Measurements from ENCODE around the gene PCNX2.

Gene PCNX2

GRCh38 chr1:233240371-233240770, 55.2 kb downstream of the PCNX2 start:
- Histone ChIP-seq H3K27me3 (ENCODE audit: control insufficient read depth, insufficient read depth, low read length) (no peaks in the 10 kb centered on the region), H3K4me3 (ENCODE audit: low read length) (no peak overlapping the region), H3K36me3 (ENCODE audit: insufficient read depth, low read length) (peaks cover 17% of the 10 kb centered on the region), H3K9me3 (replicated peaks; ENCODE audit: low read length) (no peaks in the 10 kb centered on the region), H3K4me2 (ENCODE audit: low read length) (no peak overlapping the region), H3K4me1 (ENCODE audit: control insufficient read depth, insufficient read depth, low read length) (no peaks in the 10 kb centered on the region), H3K9ac (ENCODE audit: low read depth, low read length) (no peak overlapping the region)

DNA sequence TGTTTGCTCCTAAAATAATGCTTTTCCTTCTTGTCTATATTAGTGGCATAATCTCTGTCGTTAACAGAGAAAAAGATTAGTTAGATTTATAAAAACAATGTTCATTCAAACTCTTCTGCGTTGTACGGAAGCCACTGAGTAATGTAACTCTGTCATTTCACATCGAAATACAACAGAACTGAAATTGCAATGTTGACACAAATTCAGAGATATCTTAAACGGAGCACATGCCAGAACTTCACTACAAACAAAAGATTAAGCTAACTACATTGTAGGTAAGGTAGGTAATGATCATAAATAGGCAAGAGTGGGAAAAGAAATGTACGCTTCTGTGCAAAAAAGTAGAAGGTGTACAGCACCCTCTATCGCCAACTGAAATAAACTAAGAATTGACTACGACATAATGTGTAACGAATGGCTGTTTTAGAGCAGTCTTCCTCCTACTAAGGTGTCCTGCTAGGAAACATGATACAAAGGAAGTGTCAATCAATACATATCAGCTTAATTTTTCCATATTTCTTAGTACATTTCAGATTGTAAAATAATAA, 56.6 kb downstream of the PCNX2 start:
- Histone ChIP-seq H3K9me3 (replicated peaks; ENCODE audit: low read length) (no peaks in the 10 kb centered on the region), H3K36me3 (ENCODE audit: insufficient read depth, low read length) (peaks cover 18% of the 10 kb centered on the region)

DNA sequence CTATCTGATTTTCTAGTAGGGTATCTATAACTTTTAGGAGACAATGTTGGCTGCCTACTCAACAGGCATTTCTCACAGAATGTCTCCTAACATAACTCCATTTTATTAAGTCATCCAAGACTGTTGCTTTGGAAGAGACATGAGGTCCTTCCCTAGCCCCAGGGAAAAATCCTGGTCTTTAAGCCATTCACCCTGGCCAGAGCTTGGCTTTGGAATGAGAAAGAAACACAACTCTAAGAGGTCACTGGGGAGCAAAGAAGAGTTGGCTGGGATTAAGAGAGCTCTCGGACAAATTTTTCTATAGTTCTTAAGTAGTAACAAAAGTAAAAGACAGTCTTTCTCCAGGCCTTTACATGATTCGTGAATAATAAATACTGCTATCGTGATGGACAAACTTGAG, 57.9 kb downstream of the PCNX2 start:
- H3K36me3 ChIP-seq (ENCODE audit: insufficient read depth, low read length) = peaks cover 18% of the 10 kb centered on the region
- no peak overlapping the region for H3K9ac ChIP-seq (ENCODE audit: low read depth, low read length)
- no peak overlapping the region for H3K4me3 ChIP-seq (ENCODE audit: low read length)
- H3K4me1 ChIP-seq (ENCODE audit: control insufficient read depth, insufficient read depth, low read length) = no peaks in the 10 kb centered on the region
- no peaks in the 10 kb centered on the region for H3K9me3 ChIP-seq (replicated peaks; ENCODE audit: low read length)
- no peaks in the 10 kb centered on the region for H3K27me3 ChIP-seq (ENCODE audit: control insufficient read depth, insufficient read depth, low read length)
- no peak overlapping the region for H3K4me2 ChIP-seq (ENCODE audit: low read length)

More for the DNA sequence above, 56.6 kb downstream of the PCNX2 start:
- no peaks in the 10 kb centered on the region for H3K4me1 ChIP-seq (ENCODE audit: control insufficient read depth, insufficient read depth, low read length)
- no peak overlapping the region for H3K4me3 ChIP-seq (ENCODE audit: low read length)
- H3K9ac ChIP-seq (ENCODE audit: low read depth, low read length) = no peak overlapping the region
- H3K4me2 ChIP-seq (ENCODE audit: low read length) = no peak overlapping the region
- no peaks in the 10 kb centered on the region for H3K27me3 ChIP-seq (ENCODE audit: control insufficient read depth, insufficient read depth, low read length)

DNA sequence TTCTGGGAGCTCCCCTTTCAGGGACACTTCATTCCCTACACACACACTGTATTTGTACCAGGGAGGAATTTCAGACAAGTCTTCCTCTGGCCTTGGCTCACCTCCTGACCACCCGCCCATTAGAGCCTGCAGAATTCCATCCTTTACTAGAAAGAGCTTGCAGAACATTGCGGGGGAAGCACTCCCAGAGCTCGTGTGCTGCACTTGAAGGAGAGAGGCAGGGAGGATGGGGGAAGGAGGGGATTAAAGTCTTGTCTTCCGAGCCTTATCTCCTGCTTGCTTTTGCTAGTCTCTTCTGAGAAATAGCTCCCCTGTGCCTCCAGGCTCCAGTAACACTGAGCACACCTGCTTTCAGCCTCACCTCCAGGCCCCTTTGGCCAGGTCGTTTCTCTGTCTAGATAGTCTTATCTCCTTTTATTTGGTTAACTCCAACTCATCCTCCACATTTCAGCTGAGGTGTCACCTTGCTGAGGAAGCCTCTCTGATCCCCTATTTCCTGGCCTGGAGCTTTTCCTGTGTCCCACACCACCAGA, 62.0 kb downstream of the PCNX2 start:
- Histone ChIP-seq H3K4me1 (ENCODE audit: control insufficient read depth, insufficient read depth, low read length) (no peaks in the 10 kb centered on the region), H3K4me3 (ENCODE audit: low read length) (no peak overlapping the region), H3K36me3 (ENCODE audit: insufficient read depth, low read length) (peaks cover 28% of the 10 kb centered on the region), H3K9me3 (replicated peaks; ENCODE audit: low read length) (no peaks in the 10 kb centered on the region), H3K9ac (ENCODE audit: low read depth, low read length) (no peak overlapping the region), H3K4me2 (ENCODE audit: low read length) (no peak overlapping the region), H3K27me3 (ENCODE audit: control insufficient read depth, insufficient read depth, low read length) (no peaks in the 10 kb centered on the region)

DNA sequence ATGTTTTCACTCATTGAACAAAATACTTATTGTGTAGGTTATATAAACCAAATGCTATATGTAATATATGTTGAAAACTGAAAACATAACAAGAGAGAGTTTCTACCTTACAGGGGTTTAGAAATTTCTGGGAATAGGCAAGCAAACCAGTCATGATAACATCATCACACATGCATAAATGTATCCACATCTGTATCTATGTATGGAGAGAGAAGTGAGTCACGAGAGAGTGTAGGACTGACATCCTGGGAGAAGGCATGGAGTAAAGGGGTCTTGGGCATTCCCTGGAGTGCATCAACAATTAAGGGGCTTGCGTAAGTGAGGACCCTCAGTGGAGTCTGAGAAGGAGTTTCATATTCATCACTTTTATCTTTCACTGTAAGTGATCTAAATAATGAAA, 65.5 kb downstream of the PCNX2 start:
- Histone ChIP-seq H3K4me2 (ENCODE audit: low read length) (no peak overlapping the region), H3K4me1 (ENCODE audit: control insufficient read depth, insufficient read depth, low read length) (no peaks in the 10 kb centered on the region), H3K27me3 (ENCODE audit: control insufficient read depth, insufficient read depth, low read length) (no peaks in the 10 kb centered on the region), H3K9me3 (replicated peaks; ENCODE audit: low read length) (no peaks in the 10 kb centered on the region), H3K36me3 (ENCODE audit: insufficient read depth, low read length) (peaks cover 15% of the 10 kb centered on the region), H3K9ac (ENCODE audit: low read depth, low read length) (no peak overlapping the region), H3K4me3 (ENCODE audit: low read length) (no peak overlapping the region)

DNA sequence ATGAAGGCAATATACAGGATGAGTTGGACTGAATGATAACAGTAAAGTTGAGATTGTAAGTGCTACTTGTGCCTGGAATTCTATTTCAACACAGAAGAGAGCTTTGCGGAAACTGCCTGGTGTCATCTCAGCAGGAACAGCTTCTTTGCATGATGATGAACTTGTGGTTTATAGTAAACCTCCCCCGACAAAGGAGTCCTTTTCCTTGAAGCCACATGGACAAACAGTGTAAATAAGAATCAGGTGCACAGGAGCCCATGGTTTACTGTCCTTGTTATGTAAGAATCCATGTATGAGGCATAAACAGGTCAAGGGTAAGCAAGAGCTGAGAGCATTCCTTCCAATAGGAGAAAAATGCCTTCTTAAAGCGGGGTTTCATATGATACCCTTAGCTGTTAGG, 66.2 kb downstream of the PCNX2 start:
- no peaks in the 10 kb centered on the region for H3K27me3 ChIP-seq (ENCODE audit: control insufficient read depth, insufficient read depth, low read length)
- peaks cover 10% of the 10 kb centered on the region for H3K36me3 ChIP-seq (ENCODE audit: insufficient read depth, low read length)
- H3K4me3 ChIP-seq (ENCODE audit: low read length) = no peak overlapping the region
- no peak overlapping the region for H3K4me2 ChIP-seq (ENCODE audit: low read length)
- no peak overlapping the region for H3K9ac ChIP-seq (ENCODE audit: low read depth, low read length)
- peaks cover 4% of the 10 kb centered on the region for H3K4me1 ChIP-seq (ENCODE audit: control insufficient read depth, insufficient read depth, low read length)
- H3K9me3 ChIP-seq (replicated peaks; ENCODE audit: low read length) = no peaks in the 10 kb centered on the region

- Histone ChIP-seq H3K4me3 (ENCODE audit: low read length) (no peak overlapping the region), H3K9ac (ENCODE audit: low read depth, low read length) (no peak overlapping the region), H3K4me1 (ENCODE audit: control insufficient read depth, insufficient read depth, low read length) (peaks cover 7% of the 10 kb centered on the region), H3K27me3 (ENCODE audit: control insufficient read depth, insufficient read depth, low read length) (no peaks in the 10 kb centered on the region), H3K4me2 (ENCODE audit: low read length) (no peak overlapping the region), H3K36me3 (ENCODE audit: insufficient read depth, low read length) (peaks cover 10% of the 10 kb centered on the region), H3K9me3 (replicated peaks; ENCODE audit: low read length) (no peaks in the 10 kb centered on the region)
Observed at GRCh38 chr1:233227930-233228465, 67.5 kb downstream of the PCNX2 start.

DNA sequence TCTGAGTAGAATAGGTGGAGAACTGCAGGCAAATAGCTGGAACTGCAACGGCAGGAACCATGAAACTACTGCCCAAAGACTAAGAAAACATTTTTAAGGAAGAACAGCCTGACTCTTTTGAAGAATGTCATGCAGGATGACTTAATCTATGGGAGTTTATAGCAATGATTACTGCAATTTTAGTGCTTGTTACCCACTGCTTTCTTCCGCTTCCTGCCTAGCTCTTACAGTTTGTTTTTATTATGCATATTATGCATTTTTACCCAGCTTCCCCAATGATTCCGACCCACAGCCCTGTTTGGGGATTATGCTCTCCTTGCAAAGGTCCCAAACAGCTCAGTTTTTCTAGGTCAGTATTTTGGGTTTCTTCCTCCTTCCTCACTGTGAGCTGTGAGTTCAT, 71.2 kb downstream of the PCNX2 start:
- Histone ChIP-seq H3K4me3 (ENCODE audit: low read length) (no peak overlapping the region), H3K27me3 (ENCODE audit: control insufficient read depth, insufficient read depth, low read length) (no peaks in the 10 kb centered on the region), H3K9ac (ENCODE audit: low read depth, low read length) (no peak overlapping the region), H3K9me3 (replicated peaks; ENCODE audit: low read length) (no peaks in the 10 kb centered on the region), H3K4me2 (ENCODE audit: low read length) (no peak overlapping the region), H3K4me1 (ENCODE audit: control insufficient read depth, insufficient read depth, low read length) (peaks cover 7% of the 10 kb centered on the region), H3K36me3 (ENCODE audit: insufficient read depth, low read length) (peaks cover 11% of the 10 kb centered on the region)

- no peak overlapping the region for H3K9ac ChIP-seq (ENCODE audit: low read depth, low read length)
- peaks cover 6% of the 10 kb centered on the region for H3K36me3 ChIP-seq (ENCODE audit: insufficient read depth, low read length)
- no peaks in the 10 kb centered on the region for H3K4me1 ChIP-seq (ENCODE audit: control insufficient read depth, insufficient read depth, low read length)
- no peaks in the 10 kb centered on the region for H3K9me3 ChIP-seq (replicated peaks; ENCODE audit: low read length)
- no peak overlapping the region for H3K4me2 ChIP-seq (ENCODE audit: low read length)
- no peaks in the 10 kb centered on the region for H3K27me3 ChIP-seq (ENCODE audit: control insufficient read depth, insufficient read depth, low read length)
- H3K4me3 ChIP-seq (ENCODE audit: low read length) = no peak overlapping the region
Observed at GRCh38 chr1:233217832-233218231, 77.7 kb downstream of the PCNX2 start.

GRCh38 chr1:233216009-233216408, 79.5 kb downstream of the PCNX2 start:
- H3K4me1 ChIP-seq (ENCODE audit: control insufficient read depth, insufficient read depth, low read length) = no peaks in the 10 kb centered on the region
- no peak overlapping the region for H3K4me2 ChIP-seq (ENCODE audit: low read length)
- H3K36me3 ChIP-seq (ENCODE audit: insufficient read depth, low read length) = peaks cover 7% of the 10 kb centered on the region
- H3K9me3 ChIP-seq (replicated peaks; ENCODE audit: low read length) = no peaks in the 10 kb centered on the region
- H3K4me3 ChIP-seq (ENCODE audit: low read length) = no peak overlapping the region
- H3K9ac ChIP-seq (ENCODE audit: low read depth, low read length) = no peak overlapping the region
- no peaks in the 10 kb centered on the region for H3K27me3 ChIP-seq (ENCODE audit: control insufficient read depth, insufficient read depth, low read length)

- no peaks in the 10 kb centered on the region for H3K27me3 ChIP-seq (ENCODE audit: control insufficient read depth, insufficient read depth, low read length)
- H3K9me3 ChIP-seq (replicated peaks; ENCODE audit: low read length) = no peaks in the 10 kb centered on the region
- no peak overlapping the region for H3K4me3 ChIP-seq (ENCODE audit: low read length)
- no peak overlapping the region for H3K4me2 ChIP-seq (ENCODE audit: low read length)
- no peak overlapping the region for H3K9ac ChIP-seq (ENCODE audit: low read depth, low read length)
- no peaks in the 10 kb centered on the region for H3K4me1 ChIP-seq (ENCODE audit: control insufficient read depth, insufficient read depth, low read length)
- peaks cover 7% of the 10 kb centered on the region for H3K36me3 ChIP-seq (ENCODE audit: insufficient read depth, low read length)
Observed at GRCh38 chr1:233215135-233215760, 80.3 kb downstream of the PCNX2 start.

- no peaks in the 10 kb centered on the region for H3K9me3 ChIP-seq (replicated peaks; ENCODE audit: low read length)
- H3K4me1 ChIP-seq (ENCODE audit: control insufficient read depth, insufficient read depth, low read length) = no peaks in the 10 kb centered on the region
- H3K4me3 ChIP-seq (ENCODE audit: low read length) = no peak overlapping the region
- H3K9ac ChIP-seq (ENCODE audit: low read depth, low read length) = no peak overlapping the region
- peaks cover 11% of the 10 kb centered on the region for H3K36me3 ChIP-seq (ENCODE audit: insufficient read depth, low read length)
- H3K27me3 ChIP-seq (ENCODE audit: control insufficient read depth, insufficient read depth, low read length) = no peaks in the 10 kb centered on the region
- no peak overlapping the region for H3K4me2 ChIP-seq (ENCODE audit: low read length)
Observed at GRCh38 chr1:233211595-233211994, 83.9 kb downstream of the PCNX2 start.

All from skeletal muscle satellite cell (primary cell).